Skin epidermis (tissue), 12 donors: ENCODE results near the gene ELOVL6.
"Not testable (repeated sequence)": the region's sequence is repeated elsewhere in the genome, so short reads cannot be mapped to it uniquely, and the experiment has no call there.

ENCODE experiments used
- H3K27ac ChIP-seq, 21 experiments: fragments of 200-600 bp; sonication (generic) in 11 of 21; one replicate each; pipeline ENCODE4 v1.5.0; 2020; ENCODE audit warnings: mild to moderate bottlenecking in 3 of 21, inconsistent platforms in 2 of 21, moderate library complexity in 2 of 21
- H3K4me3 ChIP-seq, 7 experiments: fragments of 200-600 bp; sonication (generic) in 2 of 7; one replicate each; pipeline ENCODE4 v1.5.0; 2020; ENCODE audit warnings: inconsistent platforms in 2 of 7, mild to moderate bottlenecking in 2 of 7, moderate library complexity in 1 of 7

ELOVL6 gene

DNA sequence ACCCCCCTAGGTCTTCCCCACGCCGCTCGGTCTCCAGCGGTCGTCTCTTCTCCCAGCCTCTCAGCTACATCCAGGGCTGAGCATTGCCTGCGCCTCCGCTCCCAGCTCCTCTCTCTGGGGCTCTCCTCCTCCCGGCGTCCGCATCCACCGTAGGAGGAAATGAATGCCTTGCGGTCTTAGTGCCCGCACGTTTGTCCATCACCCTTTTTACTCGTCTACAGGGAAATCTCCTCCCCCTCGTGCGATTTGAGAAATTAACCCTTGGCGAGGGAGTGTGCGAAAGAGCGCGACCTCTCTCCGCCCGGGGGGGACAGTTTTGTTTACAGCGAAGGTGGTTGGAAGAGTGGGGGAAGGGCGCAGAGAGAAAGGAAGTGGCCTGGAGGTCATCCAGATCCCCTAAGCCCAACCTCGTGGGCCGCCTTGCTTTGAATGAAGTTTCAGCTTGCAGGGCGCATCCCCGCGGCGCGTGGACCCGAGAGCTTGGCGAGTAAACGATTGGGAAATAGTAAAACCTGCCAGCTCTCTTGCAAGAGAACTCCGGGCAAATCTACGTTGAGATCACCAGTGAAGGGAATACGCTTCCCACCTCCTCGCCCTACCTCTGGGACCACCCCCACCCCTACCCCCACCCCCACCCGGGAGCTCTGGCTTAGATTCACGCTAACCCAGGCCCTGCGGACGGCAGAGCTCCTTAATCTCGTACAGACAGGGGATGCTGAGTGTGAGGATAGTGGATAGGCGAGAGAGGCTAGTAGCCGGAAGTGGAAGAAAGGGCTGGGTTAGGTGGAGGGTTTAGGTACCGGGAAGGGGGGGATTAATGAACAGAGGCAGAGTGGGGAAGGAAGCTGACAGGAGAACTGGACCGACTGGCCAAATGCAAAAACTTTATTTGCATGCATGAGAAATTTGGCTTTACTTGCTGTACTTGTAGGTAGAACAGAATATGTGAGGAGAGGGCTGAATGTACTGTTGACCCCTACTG is at the start of gene ELOVL6:
ELOVL6 (minus strand) TSS at position 181 of the 982 bp plus-strand sequence. CDS start 280 bp downstream, outside the sequence.
- H3K27ac ChIP-seq, result peak within 1 kb of the TSS in 19 of 21 experiments; percentile 84 to 98 (median 93)
- peak within 1 kb of the TSS; percentile 61 to 96 (median 75) for H3K4me3 ChIP-seq

DNA sequence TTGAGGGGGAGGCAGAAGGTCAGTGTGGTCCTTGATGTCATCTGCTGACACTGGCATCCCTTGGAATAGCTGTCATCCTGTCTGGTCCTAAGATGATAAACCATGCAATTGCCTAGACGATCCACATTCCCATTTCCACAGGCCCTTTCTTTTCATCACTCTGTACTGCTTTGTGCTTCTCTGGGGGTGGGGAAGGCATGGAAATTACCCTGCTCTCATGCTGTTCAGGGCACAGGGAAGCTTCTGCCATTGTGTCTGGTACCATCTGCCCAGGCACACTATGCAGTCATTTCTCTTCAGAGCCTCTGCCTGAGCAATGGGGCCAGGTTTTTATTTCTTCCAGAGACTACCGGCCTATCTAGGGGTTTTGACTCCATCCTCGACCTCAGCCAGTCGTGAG is 49.7 kb upstream of the ELOVL6 start:
- H3K27ac ChIP-seq, result no peak overlapping the region
- H3K4me3 ChIP-seq, result no peak overlapping the region

- H3K27ac ChIP-seq, result no peak overlapping the region
- H3K4me3 ChIP-seq, result no peak overlapping the region
Measured at GRCh38 chr4:110247591-110247990, 49.2 kb upstream of the ELOVL6 start.

DNA sequence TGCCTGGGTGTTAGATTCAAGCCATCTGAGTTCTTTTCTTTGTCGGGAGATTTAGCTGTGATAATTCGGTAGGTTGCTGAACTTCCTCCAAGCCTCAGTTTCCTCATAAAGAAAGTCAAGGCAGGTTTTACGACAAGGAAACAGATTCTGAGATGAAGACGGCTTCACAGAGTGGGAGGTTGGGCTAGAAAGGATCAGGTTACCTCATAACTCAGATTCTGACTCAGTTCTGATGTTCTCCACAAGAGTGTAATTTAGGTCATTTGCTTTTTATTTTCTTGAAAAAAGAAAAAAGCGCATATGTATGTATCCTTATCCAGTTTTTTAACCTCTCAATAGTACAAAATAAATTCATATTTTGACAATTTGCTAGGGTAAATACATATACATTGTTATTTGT is 47.2 kb upstream of the ELOVL6 start:
- Histone ChIP-seq H3K27ac (no peak overlapping the region), H3K4me3 (no peak overlapping the region)

DNA sequence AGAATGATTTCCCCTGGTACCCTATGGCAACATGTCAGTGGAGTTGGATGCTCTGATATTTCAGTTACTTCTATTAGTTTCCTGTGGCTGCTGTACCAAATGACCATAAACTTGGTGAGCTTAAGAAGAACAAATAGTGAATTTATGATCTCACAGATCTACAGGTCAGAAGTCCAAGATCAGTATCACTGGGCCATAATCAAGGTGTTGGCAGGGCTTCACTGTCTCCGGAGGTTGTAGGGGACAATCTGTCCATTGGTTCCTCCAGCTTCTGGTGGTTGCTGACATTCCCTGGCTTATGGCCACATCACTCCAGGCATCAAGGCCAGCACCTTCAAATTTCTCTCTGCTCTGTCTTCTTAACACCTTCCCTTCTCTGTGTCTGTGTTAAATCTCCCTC is 37.9 kb upstream of the ELOVL6 start:
- Histone ChIP-seq H3K4me3 (no peak overlapping the region), H3K27ac (no peak overlapping the region)

DNA sequence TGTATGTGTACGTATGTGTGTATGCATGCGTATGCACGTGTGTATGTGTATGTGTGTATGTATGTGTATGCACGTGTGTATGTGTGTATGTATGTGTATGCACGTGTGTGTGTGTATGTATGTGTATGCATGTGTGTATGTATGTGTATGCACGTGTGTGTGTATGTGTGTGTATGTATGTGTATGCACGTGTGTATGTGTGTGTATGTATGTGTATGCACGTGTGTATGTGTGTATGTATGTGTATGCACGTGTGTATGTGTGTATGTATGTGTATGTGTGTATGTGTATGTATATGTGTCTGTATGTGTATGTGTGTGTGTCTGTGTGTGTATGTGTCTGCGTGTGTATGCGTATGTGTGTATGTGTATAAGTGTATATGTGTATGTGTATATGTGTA is 35.2 kb upstream of the ELOVL6 start:
- not testable (repeated sequence) for H3K4me3 ChIP-seq, H3K27ac ChIP-seq

GRCh38 chr4:110231869-110232268 is 33.5 kb upstream of the ELOVL6 start:
- H3K4me3 ChIP-seq, result no peak overlapping the region
- H3K27ac ChIP-seq, result no peak overlapping the region

GRCh38 chr4:110229266-110229665 is 30.9 kb upstream of the ELOVL6 start:
- Histone ChIP-seq H3K27ac (no peak overlapping the region), H3K4me3 (no peak overlapping the region)

GRCh38 chr4:110224812-110225211 is 26.4 kb upstream of the ELOVL6 start:
- H3K27ac ChIP-seq, result no peak overlapping the region
- no peak overlapping the region for H3K4me3 ChIP-seq

DNA sequence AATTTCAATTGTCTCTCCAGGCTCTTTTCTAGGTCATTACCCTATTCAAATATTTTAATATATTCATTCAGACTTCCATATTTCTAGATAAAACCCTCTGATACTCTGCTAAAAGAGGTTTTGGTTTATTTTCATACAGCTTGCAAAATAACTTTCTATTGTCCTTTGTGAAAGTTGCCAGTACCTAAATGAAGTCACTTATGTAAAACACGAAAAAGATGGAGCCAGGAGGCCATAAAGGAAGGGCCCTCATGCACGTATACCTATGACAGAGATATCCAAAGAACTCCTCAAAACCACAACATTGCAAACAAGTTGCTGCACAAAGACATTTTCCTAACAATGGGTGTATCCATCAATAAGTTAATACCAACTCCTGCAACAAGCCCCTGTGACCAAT is 25.7 kb upstream of the ELOVL6 start:
- Histone ChIP-seq H3K27ac (no peak overlapping the region), H3K4me3 (no peak overlapping the region)

DNA sequence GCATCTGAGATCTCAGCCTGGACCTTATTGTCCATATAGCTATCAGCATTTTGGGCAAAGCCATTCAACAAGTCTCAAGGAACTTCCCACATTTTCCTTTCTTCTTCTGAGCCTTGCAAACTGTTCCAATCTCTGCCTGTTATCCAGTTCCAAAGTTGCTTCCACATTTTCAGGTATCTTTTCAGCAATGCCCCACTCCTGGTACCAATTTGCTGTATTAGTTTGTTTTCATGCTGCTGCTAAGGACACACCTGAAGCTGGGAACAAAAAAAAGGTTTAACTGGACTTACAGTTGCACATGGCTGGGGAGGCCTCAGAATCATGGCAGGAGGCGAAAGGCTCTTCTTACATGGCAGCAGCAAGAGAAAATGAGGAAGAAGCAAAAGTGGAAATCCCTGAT is 20.5 kb upstream of the ELOVL6 start:
- not testable (repeated sequence) for H3K27ac ChIP-seq, H3K4me3 ChIP-seq

- H3K27ac ChIP-seq, H3K4me3 ChIP-seq: not testable (repeated sequence)
Measured at GRCh38 chr4:110217181-110217580, 18.8 kb upstream of the ELOVL6 start.

DNA sequence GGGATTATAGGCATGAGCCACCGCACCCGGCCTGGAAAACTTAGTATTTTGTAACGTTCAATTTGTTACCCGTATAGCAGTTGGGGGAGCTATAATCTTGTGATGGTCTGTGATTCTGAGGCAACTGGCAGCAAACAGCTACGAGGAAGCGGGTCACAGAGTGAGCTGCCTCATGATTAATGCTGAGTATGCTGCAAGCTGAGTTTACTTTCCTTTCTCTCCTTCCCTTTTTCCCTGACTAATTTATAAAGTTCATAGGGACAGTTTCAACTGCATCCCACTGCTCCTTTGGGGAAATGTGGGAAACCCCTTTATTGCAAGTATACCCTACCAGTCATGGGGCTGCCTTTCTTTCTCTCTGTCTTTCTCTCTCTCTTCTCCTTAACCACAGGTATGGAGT is 17.7 kb upstream of the ELOVL6 start:
- Histone ChIP-seq H3K27ac (no peak overlapping the region), H3K4me3 (no peak overlapping the region)

GRCh38 chr4:110211770-110212061 is 13.3 kb upstream of the ELOVL6 start:
- no peak overlapping the region for H3K27ac ChIP-seq
- H3K4me3 ChIP-seq, result no peak overlapping the region

GRCh38 chr4:110211007-110211769 is 12.8 kb upstream of the ELOVL6 start:
- Histone ChIP-seq H3K27ac (no peak overlapping the region), H3K4me3 (no peak overlapping the region)

GRCh38 chr4:110208419-110208818 is 10.0 kb upstream of the ELOVL6 start:
- no peak overlapping the region for H3K27ac ChIP-seq
- H3K4me3 ChIP-seq, result no peak overlapping the region

GRCh38 chr4:110207233-110207632 is 8.8 kb upstream of the ELOVL6 start:
- Histone ChIP-seq H3K4me3 (no peak overlapping the region), H3K27ac (no peak overlapping the region)

DNA sequence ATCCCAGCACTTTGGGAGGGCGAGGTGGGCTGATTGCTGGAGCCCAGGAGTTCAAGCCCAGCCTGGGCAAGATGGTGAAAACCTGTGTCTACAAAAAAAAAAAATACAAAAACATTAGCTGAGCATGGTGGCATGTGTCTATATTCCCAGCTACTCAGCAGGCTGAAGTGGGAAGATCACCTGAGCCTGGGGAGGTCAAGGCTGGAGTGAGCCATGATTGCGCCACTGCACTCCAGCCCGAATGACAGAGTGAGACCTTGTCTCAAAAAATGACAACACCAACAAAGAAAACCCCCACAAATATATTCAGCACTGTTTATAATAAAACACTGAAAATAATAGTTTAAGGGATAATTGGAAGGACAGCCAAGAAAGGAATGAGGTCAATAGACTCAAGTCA is 3.6 kb upstream of the ELOVL6 start:
- no peak overlapping the region for H3K27ac ChIP-seq

DNA sequence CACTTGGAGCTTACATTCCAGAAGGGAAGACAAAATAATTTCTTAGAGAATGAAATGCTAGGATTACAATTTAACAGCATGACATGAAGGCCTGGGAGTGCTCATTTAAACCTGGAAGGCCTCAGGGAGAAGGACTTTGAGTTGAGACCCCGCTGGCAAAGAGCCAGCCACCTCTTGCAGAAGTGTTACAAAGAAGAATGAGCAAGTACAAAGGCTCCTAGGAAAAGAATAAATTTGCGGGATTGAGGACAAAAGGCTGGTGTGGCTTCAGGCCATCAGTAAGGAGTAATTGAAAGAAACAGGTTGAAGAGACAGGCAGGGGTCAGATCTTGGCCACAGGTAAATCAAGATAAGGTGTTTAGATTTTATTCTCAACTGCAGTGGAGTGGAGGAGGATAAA is 3.1 kb upstream of the ELOVL6 start:
- H3K4me3 ChIP-seq, result no peak overlapping the region
- no peak overlapping the region for H3K27ac ChIP-seq

More for the DNA sequence above, 3.6 kb upstream of the ELOVL6 start:
- H3K4me3 ChIP-seq, result no peak overlapping the region

GRCh38 chr4:110200689-110201088 is 2.3 kb upstream of the ELOVL6 start:
- Histone ChIP-seq H3K4me3 (no peak overlapping the region), H3K27ac (no peak overlapping the region)

GRCh38 chr4:110198049-110198434 is 373 bp downstream of the ELOVL6 start:
- Histone ChIP-seq H3K27ac (peak overlapping the region in 19 of 21 experiments; percentile 10 to 98 (median 93)), H3K4me3 (peak overlapping the region; percentile 61 to 96 (median 75))
